Adipocyte (in vitro differentiated cells): Measurements from ENCODE around the gene IGF1R.

Experiments
- DNase-seq: peaks from one replicate; pipeline ENCODE4 v3.0.0-alpha.2; 2015; ENCODE audit warnings: low read depth
- H3K27me3 ChIP-seq: replicated peaks from 2 replicates; pipeline ENCODE4 v1.7.0; 2013; ENCODE audit warnings: mild to moderate bottlenecking, low read length, moderate library complexity; ENCODE audit not compliant: control insufficient read depth, insufficient read depth
- H3K36me3 ChIP-seq: 2 replicates; pipeline ENCODE4 v1.7.0; 2013; ENCODE audit warnings: low read length, mild to moderate bottlenecking, moderate library complexity; ENCODE audit not compliant: control insufficient read depth, insufficient read depth, severe bottlenecking
- H3K4me1 ChIP-seq: 2 replicates; pipeline ENCODE4 v1.7.0; 2013; ENCODE audit warnings: mild to moderate bottlenecking, low read length, moderate library complexity; ENCODE audit not compliant: control insufficient read depth, insufficient read depth
- H3K4me3 ChIP-seq: 2 replicates; pipeline ENCODE4 v1.7.0; 2013; ENCODE audit warnings: mild to moderate bottlenecking, low read length, moderate library complexity
- H3K9ac ChIP-seq: 2 replicates; pipeline ENCODE4 v1.7.0; 2013; ENCODE audit warnings: mild to moderate bottlenecking, low read length, moderate library complexity
- H3K9me3 ChIP-seq: 2 replicates; pipeline ENCODE4 v1.7.0; 2013; ENCODE audit warnings: mild to moderate bottlenecking, low read length, moderate library complexity; ENCODE audit not compliant: control insufficient read depth

IGF1R gene

DNA sequence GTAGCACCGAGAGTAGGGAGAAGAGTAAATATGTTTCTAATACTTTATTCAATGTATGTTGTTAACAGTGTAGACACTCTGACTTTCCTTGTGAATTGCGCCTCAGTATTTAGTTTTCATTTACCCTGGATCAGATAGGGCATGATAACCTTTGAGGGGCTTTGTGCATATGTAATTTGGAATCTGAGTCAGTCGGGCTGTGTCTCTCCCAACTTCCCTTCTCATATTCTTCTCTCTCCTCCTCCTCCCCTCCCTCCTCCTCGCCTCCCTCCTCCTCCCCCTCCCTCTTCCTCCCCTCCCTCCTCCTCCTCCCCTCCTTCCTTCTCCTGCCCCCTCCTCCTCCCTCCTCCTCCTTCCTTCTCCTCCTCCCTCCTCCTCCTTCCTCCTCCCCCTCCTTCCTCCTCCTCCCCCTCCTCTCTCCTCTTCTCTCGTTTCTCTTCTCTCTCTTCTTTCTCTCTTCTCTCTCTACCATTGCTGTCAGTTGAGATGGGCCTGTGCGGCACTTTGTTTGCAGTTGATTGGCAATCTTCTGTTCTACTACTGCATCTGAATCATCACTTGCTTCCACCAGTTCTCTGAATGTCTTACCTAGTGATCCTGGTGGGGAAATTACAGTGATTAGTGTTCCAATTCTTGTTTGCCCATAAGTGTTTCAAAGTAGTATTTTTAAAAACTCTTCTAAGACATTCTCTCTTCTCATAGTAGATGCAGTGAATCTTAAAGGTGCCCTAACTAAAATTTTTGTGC is 197.0 kb downstream of the IGF1R start:
- no peak overlapping the region for H3K9ac ChIP-seq
- H3K27me3 ChIP-seq = no peaks in the 10 kb centered on the region
- no peaks in the 10 kb centered on the region for H3K9me3 ChIP-seq
- no peak for DNase-seq
- H3K36me3 ChIP-seq = no peaks in the 10 kb centered on the region
- no peak overlapping the region for H3K4me3 ChIP-seq
- no peaks in the 10 kb centered on the region for H3K4me1 ChIP-seq

DNA sequence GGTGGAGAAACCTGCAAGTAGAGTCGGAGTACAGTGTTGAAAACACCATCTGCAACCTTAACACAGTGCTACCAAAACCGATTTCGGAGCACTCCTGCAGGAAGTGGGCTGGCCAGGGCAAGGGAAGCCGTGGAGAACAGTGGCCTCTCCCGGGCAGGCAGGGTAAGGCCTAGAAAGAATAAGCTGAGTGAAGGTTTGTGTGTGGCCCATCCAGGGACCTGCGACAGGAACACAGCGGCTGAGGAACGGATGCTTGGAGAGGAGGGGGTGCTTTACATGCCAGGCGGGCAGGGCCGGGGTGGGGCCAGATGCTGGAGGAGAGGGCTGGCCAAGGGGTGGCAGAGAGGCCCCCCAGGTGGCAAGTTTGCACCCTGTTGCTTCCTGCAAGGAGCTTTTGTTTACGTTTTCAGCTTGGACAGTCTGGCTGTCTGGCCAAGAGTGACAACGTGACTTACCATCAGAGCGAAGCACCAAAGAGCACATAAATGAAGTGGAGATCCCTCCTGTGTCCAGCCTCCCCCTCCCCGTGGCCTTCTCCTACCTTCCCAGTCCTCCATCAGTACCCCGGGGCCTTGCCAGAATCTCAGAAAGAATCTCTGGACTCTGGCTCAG is 202.7 kb downstream of the IGF1R start:
- Histone ChIP-seq H3K9me3 (no peaks in the 10 kb centered on the region), H3K27me3 (no peaks in the 10 kb centered on the region), H3K36me3 (no peaks in the 10 kb centered on the region), H3K9ac (peak overlapping the region; percentile 89), H3K4me1 (peaks cover 23% of the 10 kb centered on the region), H3K4me3 (no peak overlapping the region)
- peak; percentile 47 for DNase-seq

DNA sequence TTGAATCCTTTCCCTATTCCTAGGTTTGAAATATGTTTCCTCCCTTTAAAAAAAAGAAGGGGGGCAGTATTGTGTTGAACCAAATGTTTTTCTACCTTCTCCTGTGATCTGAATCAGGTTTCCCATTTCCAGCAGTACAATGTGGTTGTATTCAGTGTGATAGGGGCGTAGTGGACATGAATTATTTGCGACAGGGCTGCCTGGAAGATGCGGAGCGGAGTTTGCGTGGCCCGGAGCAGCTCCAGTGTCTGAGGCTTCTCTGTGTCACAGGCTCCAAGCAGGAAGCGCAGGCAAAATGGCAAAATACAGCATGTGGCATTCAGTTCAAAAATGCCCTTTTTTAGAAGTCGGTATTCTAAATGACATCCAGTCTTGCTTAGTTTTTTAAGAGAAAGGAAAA is 204.8 kb downstream of the IGF1R start:
- Histone ChIP-seq H3K9me3 (no peaks in the 10 kb centered on the region), H3K9ac (peak overlapping the region; percentile 89), H3K4me3 (peak overlapping the region; percentile 92), H3K4me1 (peaks cover 31% of the 10 kb centered on the region), H3K36me3 (no peaks in the 10 kb centered on the region), H3K27me3 (no peaks in the 10 kb centered on the region)
- peak; percentile 94 for DNase-seq

DNA sequence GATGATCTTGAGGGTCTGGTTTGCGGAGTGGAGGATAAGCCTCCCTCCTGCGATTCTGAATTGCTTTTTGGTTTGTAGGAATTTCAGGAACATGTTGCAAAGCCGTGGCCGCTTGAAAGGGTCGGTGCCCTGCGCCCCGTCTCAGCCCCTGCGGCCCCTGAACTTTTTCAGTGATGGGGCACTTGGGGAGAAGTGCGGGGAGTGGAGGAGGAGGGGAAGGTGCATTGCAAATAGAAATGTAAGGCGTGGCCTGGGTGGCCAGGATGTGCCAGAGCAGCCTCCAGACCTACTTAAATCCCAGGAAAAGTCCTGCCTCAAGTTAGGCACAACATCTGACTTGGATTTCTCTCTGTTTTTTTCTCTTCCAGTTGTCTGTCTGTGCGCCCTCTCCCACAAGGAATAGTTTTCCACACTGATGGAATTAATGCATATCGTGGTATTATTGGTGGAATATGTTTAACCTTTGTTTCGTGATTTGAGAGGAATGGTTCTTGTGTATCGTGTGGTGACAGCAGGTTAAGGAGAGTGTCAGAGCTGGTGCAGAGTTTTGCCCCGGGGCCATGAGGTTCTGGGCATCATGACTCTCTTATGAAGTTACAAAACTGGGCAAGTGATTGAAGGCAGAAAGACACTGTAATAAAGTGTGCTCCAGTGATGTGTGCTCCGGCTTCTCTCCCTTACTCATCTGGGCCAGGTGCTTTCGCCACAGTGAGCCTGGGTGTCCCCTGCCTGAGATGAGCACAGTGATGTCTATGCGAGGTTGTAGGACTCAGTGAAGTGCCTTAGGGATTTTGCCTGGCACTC is 205.5 kb downstream of the IGF1R start:
- peak; percentile 40 for DNase-seq
- no peaks in the 10 kb centered on the region for H3K36me3 ChIP-seq
- H3K4me1 ChIP-seq = peaks cover 31% of the 10 kb centered on the region
- no peaks in the 10 kb centered on the region for H3K27me3 ChIP-seq
- peak overlapping the region; percentile 92 for H3K4me3 ChIP-seq
- H3K9ac ChIP-seq = peak overlapping the region; percentile 89
- no peaks in the 10 kb centered on the region for H3K9me3 ChIP-seq

DNA sequence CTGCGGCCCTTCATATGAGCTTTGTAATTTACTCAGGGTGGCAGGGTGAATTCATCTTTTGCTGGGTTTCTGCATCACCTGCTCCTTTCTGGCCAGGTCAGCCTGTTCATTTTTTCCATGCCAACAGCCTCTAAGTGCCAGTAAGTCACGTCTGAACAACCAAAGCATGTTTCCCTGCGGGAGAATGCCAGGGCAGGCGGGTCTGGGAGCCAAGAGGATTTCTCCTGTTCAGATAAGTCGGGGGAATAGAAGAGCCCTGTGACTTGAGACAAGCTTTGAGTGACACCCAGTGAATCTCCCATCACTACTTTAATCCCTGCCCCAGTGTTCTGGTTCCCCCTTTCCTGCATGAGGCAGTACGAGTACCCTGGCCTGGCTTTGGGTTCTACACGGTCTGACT is 206.2 kb downstream of the IGF1R start:
- Histone ChIP-seq H3K9me3 (no peaks in the 10 kb centered on the region), H3K9ac (no peak overlapping the region), H3K4me3 (no peak overlapping the region), H3K27me3 (no peaks in the 10 kb centered on the region), H3K4me1 (peaks cover 31% of the 10 kb centered on the region), H3K36me3 (no peaks in the 10 kb centered on the region)
- no peak for DNase-seq

DNA sequence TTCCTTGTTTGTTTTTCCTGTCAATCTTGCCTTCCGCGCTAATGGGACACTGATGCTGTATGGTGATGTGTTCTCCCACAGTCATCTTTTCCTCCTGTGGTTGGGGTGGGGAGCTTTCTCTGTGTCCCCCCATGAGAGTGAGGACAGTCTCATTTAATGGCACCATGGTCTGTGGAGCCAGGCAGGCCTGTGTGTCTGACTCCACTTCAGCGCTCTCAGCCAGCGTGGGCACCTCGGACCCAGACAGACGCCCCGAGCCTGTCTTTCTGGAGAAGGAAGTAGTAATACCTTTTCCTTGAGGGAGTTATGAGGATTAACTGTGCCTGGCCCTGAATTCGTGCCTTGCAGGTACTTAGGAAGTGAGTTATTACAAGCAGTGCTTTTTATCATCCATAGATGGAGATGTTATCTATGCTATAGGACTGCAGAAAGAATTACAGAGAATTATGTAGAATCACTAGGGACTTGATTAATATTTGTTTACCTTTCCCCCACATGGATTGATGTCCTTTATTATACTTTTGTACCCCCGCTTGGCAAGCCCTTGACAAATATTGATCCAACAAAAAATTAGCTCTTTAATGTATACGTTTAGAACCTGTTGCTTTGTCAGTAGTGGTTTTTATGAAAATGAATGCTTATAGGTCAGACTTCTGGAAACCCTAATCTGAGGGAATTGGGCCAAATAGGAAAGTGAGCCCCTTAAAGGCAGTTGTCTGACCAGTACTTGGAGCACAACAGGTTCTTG is 206.9 kb downstream of the IGF1R start:
- Histone ChIP-seq H3K36me3 (no peaks in the 10 kb centered on the region), H3K9ac (no peak overlapping the region), H3K4me1 (peaks cover 37% of the 10 kb centered on the region)

DNA sequence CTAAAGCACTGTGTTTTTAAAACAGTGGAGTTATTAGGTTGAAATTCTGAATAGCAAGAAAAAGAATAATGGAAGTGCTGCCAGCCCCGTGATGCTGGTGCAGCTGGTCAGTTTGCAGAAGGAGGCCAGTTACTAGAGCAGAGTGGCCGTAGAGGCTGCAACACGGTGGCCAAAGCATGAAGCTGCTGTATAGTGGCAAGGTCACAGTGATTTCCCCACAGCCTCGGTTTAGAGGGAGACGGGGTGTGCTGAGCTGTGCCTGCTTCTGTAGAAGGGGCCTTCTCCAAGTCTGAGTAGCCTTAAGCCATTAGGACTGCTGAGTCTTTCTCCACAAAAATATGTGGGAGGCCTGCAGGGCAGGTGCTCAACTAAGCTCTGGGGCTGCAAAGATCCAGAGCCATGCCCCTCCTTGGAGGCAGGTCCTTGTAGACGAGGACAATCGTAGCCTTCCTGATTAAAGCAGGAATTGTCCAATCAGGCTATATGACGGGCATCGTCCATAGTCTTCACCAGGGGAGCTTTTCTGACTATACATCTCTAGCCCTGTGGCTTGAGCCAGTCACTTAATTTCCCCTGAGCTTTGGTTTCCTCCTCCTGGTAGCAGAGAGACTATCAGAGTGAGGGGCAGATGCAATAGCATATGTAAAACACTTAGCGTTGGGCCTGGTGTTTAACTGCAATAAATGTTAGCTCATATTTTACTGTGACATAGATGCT is 207.6 kb downstream of the IGF1R start:
- DNase-seq = no peak
- Histone ChIP-seq H3K9ac (no peak overlapping the region), H3K27me3 (no peaks in the 10 kb centered on the region), H3K9me3 (no peaks in the 10 kb centered on the region), H3K36me3 (no peaks in the 10 kb centered on the region), H3K4me1 (peaks cover 44% of the 10 kb centered on the region), H3K4me3 (no peak overlapping the region)

More for the DNA sequence above, 206.9 kb downstream of the IGF1R start:
- DNase-seq = no peak
- H3K27me3 ChIP-seq = no peaks in the 10 kb centered on the region
- H3K4me3 ChIP-seq = no peak overlapping the region
- no peaks in the 10 kb centered on the region for H3K9me3 ChIP-seq

DNA sequence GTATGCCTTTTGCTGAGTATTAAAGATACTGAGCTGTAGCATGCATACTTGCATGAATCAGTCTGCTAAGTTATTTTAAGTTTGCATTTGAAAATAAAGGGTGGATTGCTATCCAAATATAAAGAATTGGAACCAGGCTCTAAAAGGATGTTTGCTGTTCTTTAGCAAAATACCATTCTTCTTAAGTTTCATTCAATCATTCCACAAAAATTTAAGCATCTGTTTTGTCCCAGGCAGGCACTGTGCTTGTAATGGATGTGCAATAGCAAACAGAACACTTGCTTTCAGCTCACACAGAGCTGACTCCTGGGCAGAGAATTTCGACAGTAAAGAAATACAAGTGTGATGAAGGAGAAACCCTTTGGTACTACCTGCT is 208.2 kb downstream of the IGF1R start:
- Histone ChIP-seq H3K27me3 (no peaks in the 10 kb centered on the region), H3K4me1 (peaks cover 46% of the 10 kb centered on the region), H3K9ac (peak overlapping the region; percentile 51), H3K9me3 (no peaks in the 10 kb centered on the region), H3K4me3 (no peak overlapping the region), H3K36me3 (no peaks in the 10 kb centered on the region)
- peak; percentile 94 for DNase-seq

DNA sequence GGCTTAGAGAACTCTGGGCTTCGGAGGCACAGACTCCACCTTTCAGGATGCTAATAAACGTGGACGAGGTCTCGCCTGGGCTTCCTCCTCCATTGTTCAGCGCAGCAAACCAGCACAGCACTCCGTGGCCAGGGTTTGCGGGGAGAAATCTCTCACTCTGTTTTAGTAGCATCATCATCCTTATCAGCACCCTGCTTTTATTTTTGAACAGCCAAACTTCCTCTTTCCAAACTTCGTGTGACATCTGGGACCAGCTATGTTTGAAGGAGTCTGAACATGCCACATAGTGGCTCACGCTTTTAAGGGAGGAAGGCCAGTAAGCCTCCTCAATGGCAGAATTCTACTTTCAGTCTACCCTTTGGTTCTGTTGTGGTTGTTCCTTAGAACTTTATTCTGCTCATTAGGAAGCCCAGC is 210.3 kb downstream of the IGF1R start:
- Histone ChIP-seq H3K4me1 (peaks cover 37% of the 10 kb centered on the region), H3K27me3 (no peaks in the 10 kb centered on the region), H3K9ac (peak overlapping the region; percentile 24), H3K36me3 (no peaks in the 10 kb centered on the region), H3K9me3 (no peaks in the 10 kb centered on the region), H3K4me3 (peak overlapping the region; percentile 4)
- DNase-seq = no peak

DNA sequence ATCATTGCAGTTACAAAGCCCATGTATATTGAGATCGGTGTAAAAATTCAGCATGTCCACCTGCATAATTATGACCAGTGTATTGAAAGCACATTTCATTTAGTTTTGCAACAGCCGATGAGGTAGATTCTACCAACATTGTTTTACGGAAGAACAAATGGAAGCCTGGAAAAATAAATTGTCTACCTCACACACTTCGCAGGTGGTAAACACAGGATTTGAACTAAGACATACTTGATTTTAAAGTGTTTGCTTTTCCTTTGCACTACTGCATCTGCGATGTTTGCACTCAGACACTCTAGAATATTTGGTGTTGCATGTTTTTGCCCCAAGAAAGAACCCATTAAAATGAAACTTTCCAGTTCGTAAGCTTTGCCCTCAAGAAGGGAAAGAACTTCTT is 210.8 kb downstream of the IGF1R start:
- H3K9me3 ChIP-seq = no peaks in the 10 kb centered on the region
- no peaks in the 10 kb centered on the region for H3K36me3 ChIP-seq
- H3K9ac ChIP-seq = no peak overlapping the region
- H3K27me3 ChIP-seq = no peaks in the 10 kb centered on the region
- H3K4me1 ChIP-seq = peaks cover 33% of the 10 kb centered on the region
- DNase-seq = no peak
- no peak overlapping the region for H3K4me3 ChIP-seq
